GDM1 (cell line): ENCODE measurements around the gene USP9X.
"Not testable (repeated sequence)": the region's sequence is repeated elsewhere in the genome, so short reads cannot be mapped to it uniquely, and the experiment has no call there.

Experiments
- DNase-seq: peaks from one replicate; lab custom pipeline; 2025; lab: John Stamatoyannopoulos, UW

Gene USP9X

DNA sequence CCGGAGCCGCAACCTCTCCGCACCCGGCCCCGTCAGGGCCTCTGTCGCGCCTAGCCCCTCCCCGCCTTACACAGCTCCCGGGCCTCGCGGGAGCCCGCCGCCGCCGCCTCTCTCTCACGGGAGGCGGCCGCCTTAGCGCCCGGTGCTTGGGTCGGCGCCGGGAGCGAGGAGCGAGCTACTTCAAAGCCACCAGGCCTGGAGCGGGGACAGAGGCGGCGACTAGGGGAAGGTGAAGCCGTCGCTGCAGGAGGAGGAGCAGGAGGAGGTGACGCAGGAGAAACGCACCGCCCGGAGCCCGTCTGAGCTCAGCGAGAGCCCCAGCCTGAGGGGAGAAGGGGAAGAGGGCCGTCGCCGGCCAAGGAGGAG is 250 bp downstream of the USP9X start:
- peak; percentile 62 for DNase-seq

- DNase-seq = peak; percentile 16
Measured at GRCh38 chrX:41085878-41086626, 807 bp downstream of the USP9X start.

DNA sequence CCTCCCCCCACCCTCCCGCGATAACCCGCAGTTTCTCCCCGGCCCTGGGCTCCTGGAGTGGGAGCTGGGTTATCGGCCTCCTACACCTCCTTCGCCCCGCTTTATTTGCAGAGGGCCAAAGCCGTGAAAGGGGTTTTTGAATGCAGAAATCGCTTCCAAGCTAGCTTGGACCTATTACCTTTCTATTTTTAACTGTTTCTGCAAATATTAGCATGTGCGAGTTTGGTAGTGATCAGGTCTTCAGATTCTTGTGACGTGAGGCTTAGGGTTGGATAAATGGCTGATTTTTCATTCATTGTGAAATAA is 1.3 kb downstream of the USP9X start:
- no peak for DNase-seq

DNA sequence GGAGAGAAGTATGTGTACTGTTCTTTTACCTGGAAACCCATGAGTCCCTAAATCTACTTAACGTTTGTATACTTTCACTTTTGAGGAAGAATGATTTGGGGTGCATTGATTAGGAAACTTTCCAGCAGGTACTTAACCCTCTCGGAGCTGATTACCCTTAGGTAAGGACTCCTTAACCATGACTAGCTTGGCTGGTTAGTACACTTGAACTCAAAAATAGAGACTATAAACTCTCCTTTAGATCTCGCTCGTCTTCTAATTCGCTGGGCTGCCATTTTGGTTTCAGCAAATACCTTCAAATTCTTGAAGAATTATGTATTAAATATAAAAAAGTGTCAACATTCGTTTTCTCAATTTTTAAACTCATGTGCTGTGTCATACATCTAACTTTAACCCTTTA is 2.0 kb downstream of the USP9X start:
- DNase-seq = no peak

GRCh38 chrX:41090568-41091238 is 5.5 kb downstream of the USP9X start:
- DNase-seq = no peak

DNA sequence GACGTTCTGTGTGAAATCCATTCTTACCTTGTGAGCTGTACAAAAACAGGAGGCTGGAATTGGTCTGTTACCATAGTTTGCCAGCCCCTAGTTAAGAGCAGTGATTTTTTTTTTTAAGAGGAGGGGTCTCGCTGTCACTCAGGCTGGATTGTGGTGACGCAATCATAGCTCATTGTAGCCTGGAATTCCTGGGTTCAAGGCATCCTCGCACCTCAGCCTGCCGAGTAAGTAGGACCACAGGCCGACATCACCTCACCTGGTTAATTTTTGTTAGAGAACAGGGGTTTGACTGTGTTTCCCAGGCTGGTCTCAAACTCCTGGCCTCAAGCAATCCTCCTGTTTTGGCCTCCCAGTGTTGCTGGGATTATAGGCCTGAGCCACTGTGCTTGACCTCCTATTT is 7.5 kb downstream of the USP9X start:
- DNase-seq = no peak

DNA sequence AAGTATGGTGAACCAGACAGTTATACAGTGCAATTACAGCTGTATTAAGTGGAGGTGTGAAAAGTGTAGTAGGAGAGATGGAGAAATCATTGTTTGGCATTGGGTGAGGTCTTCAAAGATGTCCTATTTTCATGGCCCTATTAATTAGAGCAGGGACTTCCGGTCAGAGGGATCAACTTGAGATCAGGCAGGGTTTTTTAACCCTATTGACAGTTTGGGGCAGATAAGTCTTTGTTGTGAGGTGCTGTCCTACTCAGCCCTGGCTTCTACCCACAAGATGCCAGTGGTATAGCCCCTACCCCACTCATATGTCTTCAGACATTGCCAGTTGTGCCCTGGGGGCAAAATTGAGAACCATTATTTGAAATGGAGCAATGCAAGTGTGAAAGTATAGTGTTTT is 9.9 kb downstream of the USP9X start:
- no peak for DNase-seq

DNA sequence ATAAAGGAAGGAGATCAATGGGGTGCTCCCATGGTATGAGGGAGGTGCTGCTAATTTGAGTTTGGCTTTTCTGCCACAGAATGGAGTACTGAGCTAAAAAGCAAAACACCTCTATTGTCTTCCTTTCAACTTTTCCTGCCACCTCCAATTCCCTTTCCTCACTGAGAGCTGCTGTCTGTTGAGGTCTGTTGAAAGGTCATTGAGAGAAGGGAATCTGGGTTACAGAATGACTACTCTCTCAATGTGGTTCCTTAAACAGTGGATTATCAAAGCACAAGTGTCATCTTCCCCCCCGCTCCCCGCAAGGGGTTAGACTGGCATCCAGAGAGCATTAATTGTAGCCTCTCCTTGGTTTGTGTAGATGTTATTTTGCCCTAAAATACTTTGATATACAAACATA is 10.7 kb downstream of the USP9X start:
- no peak for DNase-seq

DNA sequence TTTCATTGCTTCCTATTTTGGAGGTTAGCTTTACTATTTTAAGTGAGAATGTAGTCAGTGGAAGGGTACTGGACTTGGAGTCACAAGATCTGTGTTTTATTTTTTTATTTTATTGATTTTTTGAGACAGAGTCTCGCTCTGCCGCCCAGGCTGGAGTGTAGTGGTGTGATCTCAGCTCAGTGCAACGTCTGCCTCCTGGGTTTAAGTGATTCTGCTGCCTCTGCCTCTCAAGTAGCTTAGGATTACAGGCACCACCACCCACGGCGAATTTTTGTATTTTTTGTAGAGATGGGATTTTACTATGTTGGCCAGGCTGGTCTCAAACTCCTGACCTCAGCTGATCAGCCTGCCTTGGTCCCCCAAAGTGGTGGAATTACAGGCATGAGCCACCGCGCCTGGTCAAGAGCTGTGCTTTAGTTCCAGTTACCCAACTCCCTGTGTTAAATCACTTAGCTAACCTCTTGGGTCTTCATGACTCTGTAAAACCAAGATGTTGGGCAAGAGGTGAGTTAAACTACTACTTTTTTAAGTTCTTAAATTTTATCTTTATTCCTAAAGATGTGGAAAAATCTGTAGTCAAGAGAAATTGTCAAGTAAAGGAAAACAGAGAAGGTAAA is 11.2 kb downstream of the USP9X start:
- DNase-seq = no peak

DNA sequence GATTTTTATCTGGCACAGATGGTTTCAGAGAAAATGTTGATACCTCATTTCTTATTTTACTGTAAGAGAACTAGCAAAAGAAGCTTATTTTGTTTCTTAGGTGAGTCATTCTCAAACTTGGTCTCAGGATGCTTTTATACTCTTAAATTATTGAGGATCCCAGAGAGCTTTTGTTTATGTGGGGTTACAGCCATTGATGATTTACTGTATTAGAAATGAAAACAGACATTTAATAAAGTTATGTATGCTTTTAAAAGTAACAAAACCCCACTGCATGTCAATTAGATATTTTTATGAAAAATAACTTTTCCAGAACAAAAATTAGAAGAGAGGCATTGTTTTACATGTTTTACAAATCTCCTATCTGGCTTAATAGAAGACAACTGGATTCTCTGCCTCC is 12.1 kb downstream of the USP9X start:
- DNase-seq = no peak

- DNase-seq = no peak
Measured at GRCh38 chrX:41100200-41100599, 15.0 kb downstream of the USP9X start.

DNA sequence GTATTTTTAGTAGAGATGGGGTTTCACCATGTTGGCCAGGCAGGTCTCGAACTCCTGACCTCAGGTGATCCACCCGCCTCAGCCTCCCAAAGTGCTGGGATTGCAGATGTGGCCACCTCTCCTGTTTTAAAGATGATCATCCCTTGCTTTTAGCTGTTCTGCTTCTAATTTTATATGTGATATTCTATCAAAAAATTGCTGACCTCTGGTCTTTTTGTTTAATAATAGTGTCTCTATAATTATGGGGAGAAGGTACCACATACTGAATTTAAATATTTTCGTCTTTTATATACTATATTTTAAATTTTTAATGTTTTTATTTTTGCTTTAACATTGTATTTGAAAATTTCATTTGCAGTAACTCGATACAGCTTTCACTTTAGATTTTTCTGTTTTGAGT is 15.6 kb downstream of the USP9X start:
- DNase-seq = no peak

DNA sequence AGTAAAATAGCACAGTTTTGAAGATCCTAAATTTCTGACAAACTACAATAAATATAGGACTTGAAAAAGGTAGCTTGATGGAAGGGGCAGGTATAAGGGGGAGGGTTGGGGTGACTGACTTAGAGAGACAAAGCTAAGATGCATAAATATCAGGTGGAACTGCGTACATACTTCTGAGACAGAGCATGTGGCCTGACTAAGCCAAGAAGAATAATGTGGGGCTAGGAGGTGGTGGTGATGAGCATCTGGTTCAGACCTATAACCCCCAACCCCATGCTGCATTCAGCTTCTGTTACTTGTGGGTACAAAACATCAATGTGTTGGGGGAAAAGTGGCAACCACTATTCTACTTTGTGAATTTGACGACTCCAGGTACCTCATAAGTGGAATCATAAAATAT is 19.8 kb downstream of the USP9X start:
- DNase-seq = no peak

DNA sequence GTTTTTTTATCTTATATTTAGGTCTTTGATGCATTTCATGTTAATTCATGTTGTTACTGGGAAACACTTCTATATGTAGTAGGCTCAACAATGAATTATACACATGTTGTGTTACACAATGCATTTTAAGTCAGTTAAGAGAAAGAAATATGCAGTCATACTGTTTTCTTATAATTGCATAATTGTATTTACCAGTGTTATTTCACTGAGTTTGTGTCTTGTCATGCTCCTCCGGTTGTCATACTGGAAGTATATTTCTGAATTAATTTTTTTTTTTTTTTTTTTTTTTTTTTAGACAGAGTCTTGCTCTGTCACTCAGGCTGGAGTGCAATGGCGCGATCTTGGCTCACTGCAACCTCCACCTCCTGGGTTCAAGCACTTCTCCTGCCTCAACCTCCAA is 21.0 kb downstream of the USP9X start:
- DNase-seq = not testable (repeated sequence)

DNA sequence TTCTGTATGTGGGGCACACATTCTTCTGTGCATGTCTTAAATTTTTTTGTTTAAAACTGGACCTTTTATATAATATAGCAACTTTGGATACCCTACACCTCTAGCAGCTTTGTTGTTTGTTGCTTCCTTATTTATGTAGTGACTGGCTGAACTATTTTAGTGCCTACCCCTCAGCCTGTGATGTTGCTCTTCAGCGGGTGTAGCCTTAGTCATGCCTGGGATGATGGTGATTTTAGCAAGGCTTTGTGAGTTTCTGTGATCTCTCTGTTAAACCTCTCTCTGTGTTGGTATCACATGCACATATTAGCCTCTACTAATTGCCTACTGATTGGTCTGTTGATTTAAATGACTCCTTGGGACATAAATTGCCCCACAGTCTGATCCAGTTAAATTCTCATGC is 22.8 kb downstream of the USP9X start:
- DNase-seq = no peak

DNA sequence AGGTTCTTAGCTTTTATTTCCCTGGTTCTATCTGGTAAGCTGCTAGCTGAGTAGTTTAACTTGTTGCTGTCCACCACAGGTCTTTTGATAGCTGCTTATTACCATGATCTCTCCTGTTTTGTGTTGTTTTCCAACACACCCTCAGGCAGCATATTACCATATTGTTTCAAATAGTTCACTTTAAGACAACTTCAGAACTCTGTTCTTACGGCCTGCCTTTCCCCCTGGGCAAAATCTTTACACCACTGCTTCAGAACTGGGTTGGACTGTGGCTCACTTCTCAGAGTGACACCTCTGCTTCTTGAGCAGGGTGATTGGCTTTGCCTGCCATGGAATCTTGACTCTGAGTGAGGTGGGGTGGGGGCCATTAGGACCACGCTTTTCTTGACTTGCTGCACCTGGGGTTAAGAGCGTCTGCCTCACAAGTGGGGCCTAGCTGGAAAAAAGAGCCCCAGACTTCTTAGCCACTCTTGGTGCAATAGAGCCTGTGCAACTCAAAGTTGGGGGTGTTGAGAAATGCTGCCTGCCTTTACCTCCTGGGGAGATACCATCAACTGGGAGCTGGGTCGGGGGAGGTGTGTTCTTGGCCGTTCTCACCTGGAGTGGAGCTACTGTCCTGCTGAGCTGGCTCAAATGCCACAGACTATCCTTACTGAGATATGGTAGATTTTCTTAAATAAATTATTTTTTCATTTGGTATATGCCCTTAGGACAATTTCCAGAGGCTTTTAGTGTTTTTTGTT is 23.4 kb downstream of the USP9X start:
- DNase-seq = no peak

GRCh38 chrX:41110801-41111625 is 25.8 kb downstream of the USP9X start:
- DNase-seq = no peak

DNA sequence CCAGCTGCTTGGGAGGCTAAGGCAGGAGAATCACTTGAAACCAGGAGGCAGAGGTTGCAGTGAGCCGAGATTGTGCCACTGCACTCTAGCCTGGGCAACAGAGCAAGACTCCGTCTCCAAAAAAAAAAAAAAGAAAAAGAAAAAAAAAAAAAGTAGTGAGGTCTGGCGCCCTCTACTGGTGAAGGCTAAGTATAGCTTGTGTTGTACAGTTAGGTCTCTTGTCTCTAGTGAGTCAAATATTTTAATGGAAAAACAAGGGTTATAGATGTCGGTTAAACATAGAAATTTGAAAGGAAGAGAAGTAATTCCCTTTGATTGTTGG is 29.8 kb downstream of the USP9X start:
- DNase-seq = not testable (repeated sequence)

- no peak for DNase-seq
Measured at GRCh38 chrX:41116948-41117347, 31.7 kb downstream of the USP9X start.

DNA sequence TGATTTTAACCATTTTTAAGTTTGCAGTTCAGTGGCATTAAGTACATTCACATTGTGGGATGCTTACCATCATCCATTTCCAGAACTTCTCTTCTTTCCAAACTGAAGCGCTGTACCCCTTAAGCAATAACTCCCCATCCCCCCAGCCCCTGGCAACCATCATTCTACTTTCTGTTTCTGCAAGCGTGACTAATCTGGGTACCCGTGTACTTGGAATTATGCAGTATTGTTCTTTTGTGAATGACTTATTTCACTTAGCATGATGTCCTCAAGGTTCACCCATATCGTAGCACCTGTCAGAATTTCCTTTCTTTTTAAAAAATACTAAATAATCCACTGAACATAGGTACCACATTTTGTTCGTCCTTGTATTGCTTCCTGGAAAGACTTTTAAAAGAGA is 32.9 kb downstream of the USP9X start:
- DNase-seq = no peak

DNA sequence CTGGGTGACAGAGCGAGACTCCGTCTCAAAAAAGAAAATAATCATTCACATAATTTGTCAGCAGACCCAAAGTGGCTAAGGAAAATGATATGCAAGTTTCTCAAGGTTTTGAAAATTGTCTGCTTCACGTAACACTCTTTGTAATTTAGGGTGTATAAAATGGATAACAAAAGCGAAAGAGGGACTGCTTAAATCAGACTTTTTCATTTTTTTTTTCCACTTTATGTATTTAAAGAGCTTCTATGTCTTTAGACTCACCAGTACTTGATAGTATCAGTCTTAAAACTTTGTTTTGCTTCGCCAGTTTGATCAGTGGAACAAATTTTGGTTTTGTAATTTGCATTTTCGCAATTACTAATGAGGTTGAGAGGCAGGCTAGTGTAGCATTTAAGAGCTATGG is 34.6 kb downstream of the USP9X start:
- DNase-seq = no peak

DNA sequence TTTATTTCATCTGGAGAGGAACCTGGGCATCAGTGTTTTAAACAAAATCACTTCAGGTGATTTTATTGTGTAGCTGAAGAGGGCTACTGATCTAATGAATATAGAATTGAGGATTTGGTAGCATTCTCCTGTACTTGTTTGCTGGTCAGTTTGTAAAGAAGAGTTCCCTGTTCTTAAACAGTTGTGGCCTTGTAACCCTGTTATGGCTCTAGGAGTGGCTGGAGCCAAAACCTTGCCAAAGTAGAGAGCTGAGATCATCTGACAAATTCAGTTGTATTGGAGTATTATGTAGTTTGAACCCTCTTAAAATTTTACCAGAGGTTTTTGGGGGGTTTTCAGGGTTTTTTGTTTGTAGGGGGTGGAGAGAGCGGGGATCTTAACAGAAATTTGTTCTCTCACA is 36.5 kb downstream of the USP9X start:
- no peak for DNase-seq
